ENCODE measurements around the gene PIAS2.
"Not testable (repeated sequence)": the region's sequence is repeated elsewhere in the genome, so short reads cannot be mapped to it uniquely, and the experiment has no call there.

The PIAS2 gene

DNA sequence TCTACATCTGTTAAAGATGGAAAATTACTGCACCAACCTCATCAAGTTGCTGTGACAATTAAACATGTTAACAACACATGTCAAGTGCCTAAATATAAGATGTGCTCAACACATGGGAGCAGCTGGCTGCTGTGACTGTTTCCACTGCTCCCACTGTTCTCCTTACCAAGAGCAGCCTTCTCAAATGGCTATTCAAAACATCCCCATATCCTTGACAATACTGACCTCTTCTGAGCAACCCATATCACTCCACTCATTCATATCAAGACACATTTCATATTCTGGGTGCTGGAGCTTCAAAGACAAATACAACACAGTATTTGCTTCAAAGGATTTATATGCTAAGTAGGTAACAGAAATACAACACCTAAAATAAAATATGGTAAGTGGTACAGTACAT lies 60.3 kb downstream of the PIAS2 start:
- H3K27me3 ChIP-seq (ENCODE audit: insufficient read depth, low read depth, severe bottlenecking) = no peaks in the 10 kb centered on the region
- peaks cover 24% of the 10 kb centered on the region for H3K36me3 ChIP-seq
- H3K4me3 ChIP-seq (ENCODE audit: low read depth, low read length) = no peak overlapping the region
- no peak for DNase-seq
- no peaks in the 10 kb centered on the region for H3K9me3 ChIP-seq (ENCODE audit: severe bottlenecking)
- TF ChIP-seq, protein P1, sequence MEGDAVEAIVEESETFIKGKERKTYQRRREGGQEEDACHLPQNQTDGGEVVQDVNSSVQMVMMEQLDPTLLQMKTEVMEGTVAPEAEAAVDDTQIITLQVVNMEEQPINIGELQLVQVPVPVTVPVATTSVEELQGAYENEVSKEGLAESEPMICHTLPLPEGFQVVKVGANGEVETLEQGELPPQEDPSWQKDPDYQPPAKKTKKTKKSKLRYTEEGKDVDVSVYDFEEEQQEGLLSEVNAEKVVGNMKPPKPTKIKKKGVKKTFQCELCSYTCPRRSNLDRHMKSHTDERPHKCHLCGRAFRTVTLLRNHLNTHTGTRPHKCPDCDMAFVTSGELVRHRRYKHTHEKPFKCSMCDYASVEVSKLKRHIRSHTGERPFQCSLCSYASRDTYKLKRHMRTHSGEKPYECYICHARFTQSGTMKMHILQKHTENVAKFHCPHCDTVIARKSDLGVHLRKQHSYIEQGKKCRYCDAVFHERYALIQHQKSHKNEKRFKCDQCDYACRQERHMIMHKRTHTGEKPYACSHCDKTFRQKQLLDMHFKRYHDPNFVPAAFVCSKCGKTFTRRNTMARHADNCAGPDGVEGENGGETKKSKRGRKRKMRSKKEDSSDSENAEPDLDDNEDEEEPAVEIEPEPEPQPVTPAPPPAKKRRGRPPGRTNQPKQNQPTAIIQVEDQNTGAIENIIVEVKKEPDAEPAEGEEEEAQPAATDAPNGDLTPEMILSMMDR (IDR thresholded peaks at IDR 0.05; ENCODE audit: low read depth, low read length) = no peak
- no peak overlapping the region for H3K27ac ChIP-seq

DNA sequence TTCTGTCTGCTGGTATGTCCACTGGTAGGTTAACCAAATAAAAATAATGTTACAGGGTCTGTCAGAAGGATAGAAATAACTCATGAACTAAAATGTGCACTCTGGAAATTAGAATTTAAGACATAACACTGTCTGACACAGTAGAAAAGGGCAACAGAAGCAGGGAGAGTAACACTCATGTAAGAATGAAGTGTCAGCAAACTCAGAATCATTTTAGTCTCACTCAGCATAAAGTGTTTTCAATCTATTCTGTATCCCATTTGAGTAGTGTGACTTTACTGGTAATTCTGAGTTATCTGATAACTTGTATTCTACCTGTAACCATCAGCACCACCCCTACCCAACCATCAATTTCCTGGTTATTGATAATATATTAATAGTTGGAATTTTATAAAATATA lies 68.3 kb downstream of the PIAS2 start:
- DNase-seq = no peak
- no peak overlapping the region for H3K27ac ChIP-seq
- TF ChIP-seq, protein P1 (IDR thresholded peaks at IDR 0.05; ENCODE audit: low read depth, low read length) = no peak
- no peak overlapping the region for H3K4me3 ChIP-seq (ENCODE audit: low read depth, low read length)
- H3K36me3 ChIP-seq = peaks cover 13% of the 10 kb centered on the region
- no peaks in the 10 kb centered on the region for H3K27me3 ChIP-seq (ENCODE audit: insufficient read depth, low read depth, severe bottlenecking)
- no peaks in the 10 kb centered on the region for H3K9me3 ChIP-seq (ENCODE audit: severe bottlenecking)

DNA sequence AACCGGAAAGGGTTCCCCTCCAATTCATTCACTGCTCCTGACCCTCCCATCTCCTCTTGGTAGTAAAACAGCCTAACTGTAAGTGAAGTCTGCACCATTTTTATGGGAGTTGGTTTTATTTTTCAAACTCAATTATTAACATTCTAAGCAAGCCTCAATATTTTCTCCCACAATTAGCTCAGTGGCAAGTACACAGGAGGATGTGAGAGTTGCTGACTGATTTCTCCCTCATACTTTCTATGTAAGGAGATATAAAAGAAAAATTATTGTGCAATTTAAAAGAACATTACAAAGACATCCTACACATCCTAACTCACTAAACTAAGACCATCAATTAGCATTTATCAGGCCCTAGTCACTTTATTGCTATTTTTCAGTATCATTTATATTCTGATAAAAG lies 73.9 kb downstream of the PIAS2 start:
- H3K9me3 ChIP-seq (ENCODE audit: severe bottlenecking) = no peaks in the 10 kb centered on the region
- DNase-seq = no peak
- TF ChIP-seq, protein P1 (IDR thresholded peaks at IDR 0.05; ENCODE audit: low read depth, low read length) = no peak

DNA sequence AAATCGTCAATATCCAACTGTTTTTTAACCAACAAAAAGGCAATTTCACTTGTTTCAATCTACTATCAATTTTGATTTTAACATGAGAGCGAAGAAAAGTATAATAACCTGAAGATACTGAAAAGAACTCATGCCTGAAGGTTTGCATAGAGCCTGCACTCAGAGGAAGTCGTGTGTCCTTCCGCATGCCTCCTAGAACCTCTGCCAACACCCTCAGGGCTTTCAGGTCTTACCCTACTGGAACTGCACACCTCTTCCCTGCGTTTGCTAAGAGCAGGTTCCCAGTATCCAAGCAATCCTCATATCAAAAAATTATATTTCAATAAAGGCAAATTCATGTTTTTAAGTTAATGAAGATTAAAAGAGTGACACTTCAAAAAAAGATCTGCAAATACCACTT lies 74.7 kb downstream of the PIAS2 start:
- DNase-seq = no peak
- TF ChIP-seq, protein P1 (IDR thresholded peaks at IDR 0.05; ENCODE audit: low read depth, low read length) = no peak
- H3K4me3 ChIP-seq (ENCODE audit: low read depth, low read length) = no peak overlapping the region
- peaks cover 4% of the 10 kb centered on the region; the same call in 1 of the 2 replicates for H3K36me3 ChIP-seq
- no peak overlapping the region for H3K27ac ChIP-seq
- no peaks in the 10 kb centered on the region for H3K9me3 ChIP-seq (ENCODE audit: severe bottlenecking)
- H3K27me3 ChIP-seq (ENCODE audit: insufficient read depth, low read depth, severe bottlenecking) = no peaks in the 10 kb centered on the region

More for the DNA sequence above, 73.9 kb downstream of the PIAS2 start:
- no peaks in the 10 kb centered on the region for H3K27me3 ChIP-seq (ENCODE audit: insufficient read depth, low read depth, severe bottlenecking)
- H3K4me3 ChIP-seq (ENCODE audit: low read depth, low read length) = no peak overlapping the region
- H3K27ac ChIP-seq = no peak overlapping the region
- H3K36me3 ChIP-seq = peaks cover 4% of the 10 kb centered on the region; the same call in 1 of the 2 replicates

DNA sequence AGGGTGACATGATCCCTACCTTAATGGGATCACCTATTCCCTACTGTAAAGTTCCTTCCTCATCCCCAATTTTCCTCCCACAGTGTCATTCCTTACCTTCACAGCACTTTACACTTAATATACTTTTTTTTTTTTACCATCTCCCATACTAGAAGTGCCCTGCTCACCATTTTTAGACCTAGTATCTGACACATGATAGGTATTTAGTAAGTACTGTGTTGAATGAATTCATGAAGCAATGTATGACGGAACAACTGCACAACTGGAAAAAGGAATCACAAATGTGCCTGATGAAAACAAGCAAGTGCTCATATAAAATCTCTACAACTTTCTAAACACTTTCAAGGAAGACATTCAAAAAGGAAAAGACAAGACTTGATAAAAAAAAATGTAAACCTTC lies 83.4 kb downstream of the PIAS2 start:
- Histone ChIP-seq H3K27me3 (ENCODE audit: insufficient read depth, low read depth, severe bottlenecking) (no peaks in the 10 kb centered on the region), H3K4me3 (ENCODE audit: low read depth, low read length) (no peak overlapping the region)

DNA sequence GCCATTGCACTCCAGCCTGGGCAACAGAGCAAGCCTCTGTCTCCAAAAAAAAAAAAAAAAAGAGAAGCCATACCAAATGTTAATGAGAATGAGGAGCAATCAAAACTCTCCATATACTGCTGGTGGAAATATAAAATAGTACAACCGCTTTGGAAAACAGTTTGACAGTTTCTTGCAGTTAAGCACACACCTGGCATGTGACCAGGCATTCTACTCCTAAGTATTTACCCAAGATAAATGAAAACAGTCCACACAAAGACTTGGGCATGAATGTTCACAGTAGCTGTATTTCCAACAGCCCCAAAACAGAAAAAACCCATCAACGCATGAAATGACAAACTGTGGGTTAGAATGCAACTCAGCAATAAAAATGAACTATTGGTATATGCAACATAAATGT lies 84.5 kb downstream of the PIAS2 start:
- DNase-seq = no peak
- H3K27ac ChIP-seq = no peak overlapping the region
- TF ChIP-seq, protein P1 (IDR thresholded peaks at IDR 0.05; ENCODE audit: low read depth, low read length) = no peak
- no peaks in the 10 kb centered on the region for H3K9me3 ChIP-seq (ENCODE audit: severe bottlenecking)
- H3K27me3 ChIP-seq (ENCODE audit: insufficient read depth, low read depth, severe bottlenecking) = no peaks in the 10 kb centered on the region
- no peak overlapping the region for H3K4me3 ChIP-seq (ENCODE audit: low read depth, low read length)
- H3K36me3 ChIP-seq = peaks cover 17% of the 10 kb centered on the region

More for the DNA sequence above, 83.4 kb downstream of the PIAS2 start:
- no peak for DNase-seq
- no peak overlapping the region for H3K27ac ChIP-seq
- TF ChIP-seq, protein P1 (IDR thresholded peaks at IDR 0.05; ENCODE audit: low read depth, low read length) = no peak
- no peaks in the 10 kb centered on the region for H3K9me3 ChIP-seq (ENCODE audit: severe bottlenecking)
- peaks cover 16% of the 10 kb centered on the region for H3K36me3 ChIP-seq

DNA sequence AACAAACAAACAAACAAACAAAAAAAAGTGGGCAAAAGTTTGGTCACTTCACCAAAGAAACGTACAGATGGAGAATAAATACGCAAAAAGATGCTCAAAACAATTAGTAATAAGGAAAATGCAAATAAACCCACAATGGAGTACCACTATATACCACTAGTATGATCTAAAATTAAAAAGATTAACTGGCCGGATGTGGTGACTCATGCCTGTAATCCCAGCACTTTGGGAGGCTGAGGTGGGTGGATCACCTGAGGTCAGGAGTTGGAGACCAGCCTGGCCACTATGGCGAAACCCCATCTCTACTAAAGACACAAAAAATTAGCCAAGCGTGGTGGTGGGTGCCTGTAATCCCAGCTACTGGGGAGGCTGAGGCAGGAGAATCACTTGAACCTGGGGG lies 84.9 kb downstream of the PIAS2 start:
- H3K9me3 ChIP-seq (ENCODE audit: severe bottlenecking); H3K27ac ChIP-seq; H3K4me3 ChIP-seq (ENCODE audit: low read depth, low read length); H3K27me3 ChIP-seq (ENCODE audit: insufficient read depth, low read depth, severe bottlenecking); DNase-seq: not testable (repeated sequence)
- H3K36me3 ChIP-seq = peaks cover 22% of the 10 kb centered on the region
